Naive thymus-derived CD4-positive, alpha-beta T cell (primary cell): ENCODE results near the gene SCAND1. TPM values are rescaled to one million over a fixed set of nuclear protein-coding genes. Genes with fewer than 3 reads are reported as not detected.

Experiments
- ATAC-seq: fragments of 150-1000 bp; cut with Tn5 transposase; 2 replicates; pipeline ENCODE4 v1.10.0; 2021; ENCODE audit warnings: mild to moderate bottlenecking, moderate library complexity
- CTCF ChIA-PET: fragments of 350-600 bp; sonication (Branson Sonifier 250); formaldehyde crosslinking; loops from one replicate; lab custom pipeline; 2021; ENCODE audit warnings: antibody characterized with exemption; lab: Charles Lee
- POLR2A ChIA-PET: fragments of 350-600 bp; sonication (Branson Sonifier 250); formaldehyde crosslinking; loops from one replicate; lab custom pipeline; 2021; ENCODE audit warnings: antibody characterized with exemption, inconsistent platforms; lab: Charles Lee
- DNase-seq, 9 donors: peaks; one replicate each; pipeline versions ENCODE4 v3.0.0 to v3.0.0-alpha.2; 2020 to 2022; ENCODE audit warnings: mixed read lengths in 1 of 9
- H3K27ac ChIP-seq: one replicate; pipeline ENCODE4 v1.7.0; 2013; ENCODE audit warnings: mild to moderate bottlenecking, low read depth, low read length, moderate library complexity
- H3K27me3 ChIP-seq, 2 donors: one replicate each; pipeline ENCODE4 v1.7.0; 2013; ENCODE audit warnings: low read length in 2 of 2, mild to moderate bottlenecking in 2 of 2, moderate library complexity in 2 of 2; ENCODE audit not compliant: control insufficient read depth in 2 of 2, insufficient read depth in 2 of 2
- H3K36me3 ChIP-seq, 3 experiments: 1 replicate in 2 of 3; 2 replicates in 1 of 3; pipeline ENCODE4 v1.7.0; 2013; ENCODE audit warnings: low read length in 3 of 3, mild to moderate bottlenecking in 3 of 3, moderate library complexity in 1 of 3; ENCODE audit not compliant: insufficient read depth in 3 of 3, control insufficient read depth in 2 of 3
- H3K4me1 ChIP-seq, 2 donors: one replicate each; pipeline ENCODE4 v1.7.0; 2013; ENCODE audit warnings: low read length in 2 of 2, mild to moderate bottlenecking in 2 of 2, moderate library complexity in 1 of 2; ENCODE audit not compliant: control insufficient read depth in 2 of 2, insufficient read depth in 2 of 2
- H3K4me3 ChIP-seq: 2 replicates; pipeline ENCODE4 v1.7.0; 2013; ENCODE audit warnings: mild to moderate bottlenecking, low read length
- H3K9me3 ChIP-seq, 3 experiments: 1 replicate in 2 of 3; 2 replicates in 1 of 3; pipeline ENCODE4 v1.7.0; 2013; ENCODE audit warnings: low read length in 3 of 3; ENCODE audit not compliant: control insufficient read depth in 2 of 3
- H3K27ac Mint-ChIP-seq, 9 donors: one replicate each; pipeline ENCODE4 v1.8.0; 2020 to 2022; ENCODE audit warnings: mixed read lengths in 9 of 9, mild to moderate bottlenecking in 8 of 9, moderate library complexity in 5 of 9, inconsistent platforms in 2 of 9
- H3K27me3 Mint-ChIP-seq, 5 donors: one replicate each; pipeline ENCODE4 v1.8.0; 2021 to 2022; ENCODE audit warnings: mixed read lengths in 5 of 5, mild to moderate bottlenecking in 1 of 5
- H3K36me3 Mint-ChIP-seq, 5 donors: one replicate each; pipeline ENCODE4 v1.8.0; 2020 to 2022; ENCODE audit warnings: mixed read lengths in 5 of 5, mild to moderate bottlenecking in 3 of 5, inconsistent platforms in 1 of 5
- H3K4me1 Mint-ChIP-seq, 7 donors: one replicate each; pipeline ENCODE4 v1.8.0; 2020 to 2022; ENCODE audit warnings: mixed read lengths in 7 of 7, mild to moderate bottlenecking in 3 of 7, inconsistent platforms in 1 of 7
- H3K4me3 Mint-ChIP-seq, 10 donors: one replicate each; pipeline ENCODE4 v1.8.0; 2020 to 2022; ENCODE audit warnings: mild to moderate bottlenecking in 10 of 10, mixed read lengths in 10 of 10, moderate library complexity in 6 of 10, inconsistent platforms in 2 of 10
- H3K9me3 Mint-ChIP-seq, 11 donors: one replicate each; pipeline ENCODE4 v1.8.0; 2020 to 2022; ENCODE audit warnings: mixed read lengths in 11 of 11, mild to moderate bottlenecking in 4 of 11, inconsistent platforms in 1 of 11, moderate library complexity in 1 of 11
- intact Hi-C, 2 donors: fragments of 100-400 bp; cut with micrococcal nuclease; formaldehyde crosslinking; loops; one replicate each; pipeline ENCODE4 v1.15.1; 2023
- polyA plus RNA-seq, 2 donors: library from polyadenylated mRNA; unstranded; fragments of 300-500 nt; fragmentation: Illumina TruSeq; gene quantifications; one replicate each; pipeline ENCODE4 v1.2.3, GENCODE V29; 2021
- total RNA-seq, 6 experiments: library from RNA in 5 of 6; stranded (reverse) in 5 of 6; gene quantifications; 1 replicate in 5 of 6; 2 replicates in 1 of 6; pipeline ENCODE4 v1.2.3 and lab custom pipeline; 2021 to 2026

The SCAND1 gene
- total and polyA plus RNA-seq, 7 experiments from 2014 or later: 41.8 to 212 (median 54.2) TPM

GRCh38 chr20:35947489-35947888 is 6.8 kb downstream of the SCAND1 start:
- Mint-ChIP-seq H3K4me1 (peaks cover 9 to 23% (median 14%) of the 10 kb centered on the region in 7 donors), H3K27ac (peak overlapping the region in 5 of 9 donors; percentile 36 to 74 (median 61)), H3K27me3 (no peaks in the 10 kb centered on the region), H3K36me3 (peaks cover 4 to 22% (median 7%) of the 10 kb centered on the region in 5 donors), H3K9me3 (no peaks in the 10 kb centered on the region), H3K4me3 (no peak overlapping the region)
- Histone ChIP-seq H3K27ac (no peak overlapping the region), H3K9me3 (no peaks in the 10 kb centered on the region), H3K36me3 (peaks cover 4 to 43% (median 5%) of the 10 kb centered on the region in 3 experiments), H3K4me3 (no peak overlapping the region), H3K27me3 (no peaks in the 10 kb centered on the region), H3K4me1 (peaks cover 3 to 9% of the 10 kb centered on the region in 2 donors)
- ChIA-PET POLR2A (no interaction called here), CTCF (no interaction called here)
- ATAC-seq (peak; percentile 70), DNase-seq (peak in 3 of 9 donors; percentile 16 to 28 (median 21))
- intact Hi-C loops: loop anchor here in 1 of 2 donors (1.0 kb wide), 1 partner anchor 484 kb away; no protein-coding TSS in a partner anchor

- DNase-seq: no peak
- intact Hi-C loops: no loop called here
- Histone ChIP-seq H3K27me3 (no peaks in the 10 kb centered on the region), H3K27ac (no peak overlapping the region), H3K36me3 (peaks cover 5 to 80% (median 35%) of the 10 kb centered on the region in 3 experiments), H3K9me3 (no peaks in the 10 kb centered on the region), H3K4me3 (no peak overlapping the region), H3K4me1 (no peaks in the 10 kb centered on the region)
- ATAC-seq: no peak
- H3K4me1 Mint-ChIP-seq: peaks cover 0 to 5% (median 0%) of the 10 kb centered on the region in 7 donors
- ChIA-PET CTCF (interaction anchor here (0.7 to 1.8 kb wide), 2 partner anchors 12 to 19 kb away, joined by 3 to 6 read pairs; partner anchors contain the start of gene SCAND1), POLR2A (interaction anchor here (0.6 to 1.8 kb wide), 3 partner anchors 12 to 419 kb away, joined by 4 to 15 read pairs (median 5); partner anchors contain the start of gene SCAND1)
- H3K27me3 Mint-ChIP-seq: no peaks in the 10 kb centered on the region
- H3K4me3 Mint-ChIP-seq: no peak overlapping the region
- no peaks in the 10 kb centered on the region for H3K9me3 Mint-ChIP-seq
- H3K27ac Mint-ChIP-seq: peak overlapping the region in 2 of 9 donors; percentile 1 to 30
- peaks cover 3 to 32% (median 13%) of the 10 kb centered on the region in 5 donors for H3K36me3 Mint-ChIP-seq
Measured at GRCh38 chr20:35942243-35942642, 12.1 kb downstream of the SCAND1 start.

GRCh38 chr20:35941620-35942019 is 12.7 kb downstream of the SCAND1 start:
- H3K27ac Mint-ChIP-seq: peak overlapping the region in 6 of 9 donors; percentile 1 to 81 (median 31)
- no peaks in the 10 kb centered on the region for H3K9me3 Mint-ChIP-seq
- intact Hi-C loops: no loop called here
- DNase-seq (no peak), ATAC-seq (no peak)
- ChIA-PET CTCF (interaction anchor here (1.8 kb wide), 1 partner anchor 13 kb away, joined by 6 read pairs; the partner anchor contains the start of gene SCAND1), POLR2A (interaction anchor here (1.7 to 1.8 kb wide), 2 partner anchors 12 to 14 kb away, joined by 4 to 15 read pairs; partner anchors contain the start of gene SCAND1)
- H3K36me3 Mint-ChIP-seq: peaks cover 5 to 35% (median 13%) of the 10 kb centered on the region in 5 donors
- no peak overlapping the region for H3K4me3 ChIP-seq
- H3K36me3 ChIP-seq: peaks cover 5 to 77% (median 35%) of the 10 kb centered on the region in 3 experiments
- no peak overlapping the region for H3K4me3 Mint-ChIP-seq
- no peaks in the 10 kb centered on the region for H3K27me3 Mint-ChIP-seq
- no peaks in the 10 kb centered on the region for H3K4me1 ChIP-seq
- no peaks in the 10 kb centered on the region for H3K9me3 ChIP-seq
- no peaks in the 10 kb centered on the region for H3K27me3 ChIP-seq
- H3K4me1 Mint-ChIP-seq: peaks cover 0 to 4% (median 0%) of the 10 kb centered on the region in 7 donors
- H3K27ac ChIP-seq: no peak overlapping the region

GRCh38 chr20:35939264-35939663 is 15.0 kb downstream of the SCAND1 start:
- H3K4me3 ChIP-seq: no peak overlapping the region
- no peak for ATAC-seq
- intact Hi-C loops: no loop called here
- no peaks in the 10 kb centered on the region for H3K27me3 ChIP-seq
- DNase-seq: no peak
- H3K27ac ChIP-seq: no peak overlapping the region
- Mint-ChIP-seq H3K27ac (no peak overlapping the region), H3K36me3 (peaks cover 5 to 37% (median 10%) of the 10 kb centered on the region in 5 donors), H3K4me1 (peaks cover 0 to 11% (median 0%) of the 10 kb centered on the region in 7 donors), H3K27me3 (no peaks in the 10 kb centered on the region), H3K9me3 (no peaks in the 10 kb centered on the region), H3K4me3 (no peak overlapping the region)
- H3K9me3 ChIP-seq: no peaks in the 10 kb centered on the region
- ChIA-PET CTCF (no interaction called here), POLR2A (no interaction called here)
- H3K36me3 ChIP-seq: peaks cover 5 to 77% (median 33%) of the 10 kb centered on the region in 3 experiments
- H3K4me1 ChIP-seq: no peaks in the 10 kb centered on the region

- intact Hi-C loops: no loop called here
Measured at GRCh38 chr20:35934050-35934449, 20.3 kb downstream of the SCAND1 start.

GRCh38 chr20:35929301-35929700 is 25.0 kb downstream of the SCAND1 start:
- Mint-ChIP-seq H3K27me3 (no peaks in the 10 kb centered on the region), H3K36me3 (peaks cover 3 to 51% (median 31%) of the 10 kb centered on the region in 5 donors), H3K4me3 (no peak overlapping the region), H3K9me3 (peaks cover 0 to 3% (median 0%) of the 10 kb centered on the region in 11 donors), H3K27ac (peak overlapping the region in 5 of 9 donors; percentile 12 to 75 (median 48)), H3K4me1 (peaks cover 0 to 13% (median 4%) of the 10 kb centered on the region in 7 donors)
- intact Hi-C loops: no loop called here
- H3K27me3 ChIP-seq: no peaks in the 10 kb centered on the region
- no peak for ATAC-seq
- H3K4me3 ChIP-seq: no peak overlapping the region
- no peaks in the 10 kb centered on the region for H3K9me3 ChIP-seq
- CTCF ChIA-PET: no interaction called here
- POLR2A ChIA-PET: no interaction called here
- no peak for DNase-seq
- H3K27ac ChIP-seq: no peak overlapping the region
- H3K4me1 ChIP-seq: no peaks in the 10 kb centered on the region
- peaks cover 16 to 68% (median 17%) of the 10 kb centered on the region in 3 experiments for H3K36me3 ChIP-seq

More at GRCh38 chr20:35934050-35934449, 20.3 kb downstream of the SCAND1 start:
- no peak for ATAC-seq
- Histone ChIP-seq H3K9me3 (no peaks in the 10 kb centered on the region), H3K27ac (no peak overlapping the region), H3K27me3 (no peaks in the 10 kb centered on the region), H3K36me3 (peaks cover 3 to 74% (median 28%) of the 10 kb centered on the region in 3 experiments), H3K4me3 (no peak overlapping the region), H3K4me1 (no peaks in the 10 kb centered on the region)
- H3K4me3 Mint-ChIP-seq: no peak overlapping the region
- no peak for DNase-seq
- H3K4me1 Mint-ChIP-seq: peaks cover 0 to 20% (median 4%) of the 10 kb centered on the region in 7 donors
- H3K36me3 Mint-ChIP-seq: peaks cover 3 to 55% (median 19%) of the 10 kb centered on the region in 5 donors
- peak overlapping the region in 6 of 9 donors; percentile 2 to 77 (median 43) for H3K27ac Mint-ChIP-seq
- ChIA-PET CTCF (no interaction called here), POLR2A (interaction anchor here (1.2 kb wide), 1 partner anchor 20 kb away, joined by 5 read pairs; the partner anchor contains the start of gene SCAND1)
- no peaks in the 10 kb centered on the region for H3K9me3 Mint-ChIP-seq
- no peaks in the 10 kb centered on the region for H3K27me3 Mint-ChIP-seq
